ENCODE results near the gene EPC1.

GRCh38 chr10:32349199-32349585, 2.2 kb upstream of the EPC1 start:
- no peak for TF ChIP-seq ZNF138 (tag by site-specific recombination; IDR thresholded peaks at IDR 0.05; ENCODE audit: borderline replicate concordance)
- no peak for TF ChIP-seq CTCF (tag by site-specific recombination; IDR thresholded peaks at IDR 0.05)
- no peak for TF ChIP-seq TRIM28 (IDR thresholded peaks at IDR 0.05; ENCODE audit: borderline replicate concordance, low read length)
- no peak for TF ChIP-seq ZNF624 (tag by site-specific recombination; IDR thresholded peaks at IDR 0.05)
- TF ChIP-seq, protein P1, sequence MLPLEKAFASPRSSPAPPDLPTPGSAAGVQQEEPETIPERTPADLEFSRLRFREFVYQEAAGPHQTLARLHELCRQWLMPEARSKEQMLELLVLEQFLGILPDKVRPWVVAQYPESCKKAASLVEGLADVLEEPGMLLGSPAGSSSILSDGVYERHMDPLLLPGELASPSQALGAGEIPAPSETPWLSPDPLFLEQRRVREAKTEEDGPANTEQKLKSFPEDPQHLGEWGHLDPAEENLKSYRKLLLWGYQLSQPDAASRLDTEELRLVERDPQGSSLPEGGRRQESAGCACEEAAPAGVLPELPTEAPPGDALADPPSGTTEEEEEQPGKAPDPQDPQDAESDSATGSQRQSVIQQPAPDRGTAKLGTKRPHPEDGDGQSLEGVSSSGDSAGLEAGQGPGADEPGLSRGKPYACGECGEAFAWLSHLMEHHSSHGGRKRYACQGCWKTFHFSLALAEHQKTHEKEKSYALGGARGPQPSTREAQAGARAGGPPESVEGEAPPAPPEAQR (tag by site-specific recombination; IDR thresholded peaks at IDR 0.05): no peak
- TF ChIP-seq KLF16 (tag by site-specific recombination; IDR thresholded peaks at IDR 0.05): no peak
- TF ChIP-seq, protein P2, sequence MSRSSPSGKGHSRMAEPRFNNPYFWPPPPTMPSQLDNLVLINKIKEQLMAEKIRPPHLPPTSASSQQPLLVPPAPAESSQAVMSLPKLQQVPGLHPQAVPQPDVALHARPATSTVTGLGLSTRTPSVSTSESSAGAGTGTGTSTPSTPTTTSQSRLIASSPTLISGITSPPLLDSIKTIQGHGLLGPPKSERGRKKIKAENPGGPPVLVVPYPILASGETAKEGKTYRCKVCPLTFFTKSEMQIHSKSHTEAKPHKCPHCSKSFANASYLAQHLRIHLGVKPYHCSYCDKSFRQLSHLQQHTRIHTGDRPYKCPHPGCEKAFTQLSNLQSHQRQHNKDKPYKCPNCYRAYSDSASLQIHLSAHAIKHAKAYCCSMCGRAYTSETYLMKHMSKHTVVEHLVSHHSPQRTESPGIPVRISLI (tag by site-specific recombination; IDR thresholded peaks at IDR 0.05): no peak
- TF ChIP-seq ZNF555 (tag by site-specific recombination; conservative IDR thresholded peaks at IDR 0.05): no peak
- TF ChIP-seq ZNF274 (IDR thresholded peaks at IDR 0.05; ENCODE audit: low read length): no peak
- TF ChIP-seq ZNF274 (tag by site-specific recombination; IDR thresholded peaks at IDR 0.05; ENCODE audit: borderline replicate concordance): no peak
- TF ChIP-seq SALL2 (tag by site-specific recombination; IDR thresholded peaks at IDR 0.05; ENCODE audit: borderline replicate concordance): no peak
